Esophagus squamous epithelium (tissue), 4 donors: ENCODE measurements around the gene BCL11B.
"Not testable (repeated sequence)": the region's sequence is repeated elsewhere in the genome, so short reads cannot be mapped to it uniquely, and the experiment has no call there.

Source experiments
- POLR2A ChIP-seq, 4 donors: fragments of 450-650 bp; IDR thresholded peaks; one replicate each; pipeline ENCODE4 v1.6.1; 2017; ENCODE audit warnings: antibody characterized with exemption in 4 of 4, mild to moderate bottlenecking in 4 of 4, moderate library complexity in 3 of 4
- TF ChIP-seq, protein P1 (sequence below), 6 experiments: fragments of 450-650 bp in 4 of 6; fragments of 200-600 bp in 2 of 6; sonication (generic) in 2 of 6; IDR thresholded peaks; one replicate each; pipeline ENCODE4 v1.5.1; 2016 to 2019; ENCODE audit warnings: antibody characterized with exemption in 6 of 6, mild to moderate bottlenecking in 4 of 6, moderate library complexity in 4 of 6

DNA sequence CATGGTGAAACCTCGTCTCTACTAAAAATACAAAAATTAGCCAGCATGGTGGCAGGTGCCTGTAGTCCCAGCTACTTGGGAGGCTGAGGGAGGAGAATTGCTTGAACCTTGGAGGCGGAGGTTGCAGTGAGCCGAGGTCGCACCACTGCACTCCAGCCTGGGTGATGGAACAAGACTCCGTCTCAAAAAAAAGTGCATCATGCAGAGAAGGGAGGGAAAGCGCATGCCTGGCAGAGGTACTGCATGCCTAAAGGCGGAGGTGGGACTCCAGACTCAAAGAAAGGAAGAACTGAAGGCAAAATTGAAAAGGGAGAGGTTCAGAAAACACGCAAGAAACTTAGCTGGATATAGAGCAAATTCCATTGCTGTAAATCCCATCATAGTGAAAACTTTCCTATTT, 85.7 kb downstream of the BCL11B start:
- TF ChIP-seq POLR2A (IDR thresholded peaks at IDR 0.05), result not testable (repeated sequence)
- TF ChIP-seq, protein P1, sequence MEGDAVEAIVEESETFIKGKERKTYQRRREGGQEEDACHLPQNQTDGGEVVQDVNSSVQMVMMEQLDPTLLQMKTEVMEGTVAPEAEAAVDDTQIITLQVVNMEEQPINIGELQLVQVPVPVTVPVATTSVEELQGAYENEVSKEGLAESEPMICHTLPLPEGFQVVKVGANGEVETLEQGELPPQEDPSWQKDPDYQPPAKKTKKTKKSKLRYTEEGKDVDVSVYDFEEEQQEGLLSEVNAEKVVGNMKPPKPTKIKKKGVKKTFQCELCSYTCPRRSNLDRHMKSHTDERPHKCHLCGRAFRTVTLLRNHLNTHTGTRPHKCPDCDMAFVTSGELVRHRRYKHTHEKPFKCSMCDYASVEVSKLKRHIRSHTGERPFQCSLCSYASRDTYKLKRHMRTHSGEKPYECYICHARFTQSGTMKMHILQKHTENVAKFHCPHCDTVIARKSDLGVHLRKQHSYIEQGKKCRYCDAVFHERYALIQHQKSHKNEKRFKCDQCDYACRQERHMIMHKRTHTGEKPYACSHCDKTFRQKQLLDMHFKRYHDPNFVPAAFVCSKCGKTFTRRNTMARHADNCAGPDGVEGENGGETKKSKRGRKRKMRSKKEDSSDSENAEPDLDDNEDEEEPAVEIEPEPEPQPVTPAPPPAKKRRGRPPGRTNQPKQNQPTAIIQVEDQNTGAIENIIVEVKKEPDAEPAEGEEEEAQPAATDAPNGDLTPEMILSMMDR (IDR thresholded peaks at IDR 0.05), result not testable (repeated sequence)
